ENCODE results near the gene CHKB. TPM values are rescaled to one million over a fixed set of nuclear protein-coding genes. Genes with fewer than 3 reads are reported as not detected.

The CHKB gene
- total RNA-seq, 2 experiments from 2014 or later: 85.8 to 100 TPM

DNA sequence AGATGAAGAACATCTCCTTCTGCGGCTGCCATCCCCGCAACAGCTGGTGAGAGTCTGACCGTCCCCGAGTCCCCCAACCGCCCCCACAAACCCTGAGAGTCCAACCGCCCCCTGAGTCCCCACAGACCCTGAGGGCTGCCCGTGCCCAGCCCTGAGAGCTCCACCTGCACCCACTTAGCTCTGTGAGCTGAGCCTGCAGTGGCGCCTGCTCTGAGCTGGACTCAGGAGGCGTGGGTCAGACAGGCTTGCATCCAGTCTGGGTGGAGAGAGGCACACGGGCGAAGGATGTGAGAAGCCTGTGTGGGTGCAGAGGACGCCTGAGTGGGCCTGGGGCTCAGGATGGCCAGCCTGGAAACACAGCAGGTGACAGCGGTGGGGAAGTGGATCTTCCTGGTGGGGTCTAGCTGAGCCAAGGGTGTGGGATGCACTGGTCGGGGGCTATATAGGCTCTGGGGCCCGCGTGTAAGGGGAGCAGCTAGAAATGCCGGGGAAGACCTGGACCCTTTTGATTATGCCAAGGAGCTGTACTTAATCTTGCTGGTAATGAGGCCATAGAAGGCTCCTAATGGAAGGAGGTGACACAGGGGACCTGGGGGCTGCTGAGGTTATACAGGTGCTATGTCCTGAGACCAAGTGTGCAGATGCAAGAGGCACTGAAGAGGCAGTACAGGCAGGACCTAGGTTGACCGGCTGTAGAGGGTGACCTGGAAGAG lies 24.5 kb upstream of the CHKB start:
- Histone ChIP-seq H3K4me3 (ENCODE audit: low read depth, low read length, poor library complexity, severe bottlenecking) (no peak overlapping the region), H3K4me1 (ENCODE audit: insufficient read depth, low read length, poor library complexity, severe bottlenecking) (no peaks in the 10 kb centered on the region), H3K79me2 (ENCODE audit: insufficient read depth, low read depth, low read length) (no peaks in the 10 kb centered on the region), H3K9me2 (ENCODE audit: insufficient read depth, low read length) (no peaks in the 10 kb centered on the region), H4K20me1 (ENCODE audit: insufficient read depth, low read length) (no peaks in the 10 kb centered on the region), H2AFZ (ENCODE audit: low read length) (no peak overlapping the region), H3K4me2 (ENCODE audit: low read length) (no peak overlapping the region), H3K36me3 (ENCODE audit: insufficient read depth, low read length) (no peaks in the 10 kb centered on the region), H3K27ac (ENCODE audit: low read depth, low read length, poor library complexity, severe bottlenecking) (no peak overlapping the region), H3K9me3 (ENCODE audit: low read length) (no peaks in the 10 kb centered on the region)
- ChIA-PET CTCF (ENCODE audit: unreplicated experiment) (no interaction called here), POLR2A (no interaction called here)
- no TSS peak for BruUV-seq (replicated peaks)
- intact Hi-C loops (cut with micrococcal nuclease; ENCODE audit: unreplicated experiment): no loop called here
- no peak for DNase-seq (ENCODE audit: low spot score)
- TF ChIP-seq EZH2phosphoT487 (IDR thresholded peaks at IDR 0.05; ENCODE audit: borderline replicate concordance, low read depth, low read length): no peak
- TF ChIP-seq, protein P1, sequence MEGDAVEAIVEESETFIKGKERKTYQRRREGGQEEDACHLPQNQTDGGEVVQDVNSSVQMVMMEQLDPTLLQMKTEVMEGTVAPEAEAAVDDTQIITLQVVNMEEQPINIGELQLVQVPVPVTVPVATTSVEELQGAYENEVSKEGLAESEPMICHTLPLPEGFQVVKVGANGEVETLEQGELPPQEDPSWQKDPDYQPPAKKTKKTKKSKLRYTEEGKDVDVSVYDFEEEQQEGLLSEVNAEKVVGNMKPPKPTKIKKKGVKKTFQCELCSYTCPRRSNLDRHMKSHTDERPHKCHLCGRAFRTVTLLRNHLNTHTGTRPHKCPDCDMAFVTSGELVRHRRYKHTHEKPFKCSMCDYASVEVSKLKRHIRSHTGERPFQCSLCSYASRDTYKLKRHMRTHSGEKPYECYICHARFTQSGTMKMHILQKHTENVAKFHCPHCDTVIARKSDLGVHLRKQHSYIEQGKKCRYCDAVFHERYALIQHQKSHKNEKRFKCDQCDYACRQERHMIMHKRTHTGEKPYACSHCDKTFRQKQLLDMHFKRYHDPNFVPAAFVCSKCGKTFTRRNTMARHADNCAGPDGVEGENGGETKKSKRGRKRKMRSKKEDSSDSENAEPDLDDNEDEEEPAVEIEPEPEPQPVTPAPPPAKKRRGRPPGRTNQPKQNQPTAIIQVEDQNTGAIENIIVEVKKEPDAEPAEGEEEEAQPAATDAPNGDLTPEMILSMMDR (conservative IDR thresholded peaks at IDR 0.05; ENCODE audit: low read length): no peak

DNA sequence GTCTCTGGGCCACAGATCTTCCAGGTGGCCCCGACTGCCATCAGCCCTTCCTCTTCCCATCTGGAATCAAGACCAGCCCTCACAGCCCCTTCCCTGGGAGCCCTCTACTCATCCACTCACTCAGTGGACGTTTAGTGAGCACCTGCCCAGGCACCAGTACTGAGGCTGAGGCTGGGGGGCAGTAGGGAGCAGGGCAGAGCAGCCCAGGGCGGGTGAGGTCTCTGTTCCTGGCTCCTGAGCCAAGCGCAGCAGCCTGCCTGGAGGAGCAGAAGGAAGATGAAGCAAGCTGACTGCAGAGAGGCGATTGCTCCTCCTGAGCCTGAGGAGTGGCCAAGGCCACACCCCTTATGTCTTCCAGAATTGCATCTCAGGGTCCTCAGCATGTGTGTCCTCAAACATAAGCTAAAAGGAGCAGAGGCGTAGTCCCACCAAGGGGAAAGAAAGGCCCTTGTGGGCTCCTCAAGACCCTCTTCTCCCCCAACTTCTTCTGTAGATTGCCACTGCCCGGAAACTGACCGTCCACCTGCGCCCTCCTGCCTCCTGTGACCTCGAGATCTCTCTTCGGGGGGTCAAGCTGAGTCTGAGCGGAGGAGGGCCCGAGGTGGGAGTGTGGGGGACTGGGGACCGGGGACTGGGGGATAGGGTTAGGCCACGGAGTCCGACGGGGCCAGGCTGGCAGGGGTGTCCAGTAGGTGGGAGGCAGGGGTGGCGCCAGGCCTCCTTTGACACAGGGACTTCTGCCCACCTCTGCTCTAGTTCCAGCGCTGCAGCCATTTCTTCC lies 23.7 kb upstream of the CHKB start:
- Histone ChIP-seq H3K36me3 (ENCODE audit: insufficient read depth, low read length) (no peaks in the 10 kb centered on the region), H3K4me3 (ENCODE audit: low read depth, low read length, poor library complexity, severe bottlenecking) (no peak overlapping the region), H3K9me3 (ENCODE audit: low read length) (no peaks in the 10 kb centered on the region), H3K4me2 (ENCODE audit: low read length) (no peak overlapping the region), H3K9me2 (ENCODE audit: insufficient read depth, low read length) (no peaks in the 10 kb centered on the region), H3K79me2 (ENCODE audit: insufficient read depth, low read depth, low read length) (no peaks in the 10 kb centered on the region), H4K20me1 (ENCODE audit: insufficient read depth, low read length) (no peaks in the 10 kb centered on the region), H2AFZ (ENCODE audit: low read length) (no peak overlapping the region), H3K4me1 (ENCODE audit: insufficient read depth, low read length, poor library complexity, severe bottlenecking) (no peaks in the 10 kb centered on the region), H3K27ac (ENCODE audit: low read depth, low read length, poor library complexity, severe bottlenecking) (no peak overlapping the region)
- no TSS peak for BruUV-seq (replicated peaks)
- no peak for DNase-seq (ENCODE audit: low spot score)
- no peak for TF ChIP-seq EZH2phosphoT487 (IDR thresholded peaks at IDR 0.05; ENCODE audit: borderline replicate concordance, low read depth, low read length)
- TF ChIP-seq, protein P1 (conservative IDR thresholded peaks at IDR 0.05; ENCODE audit: low read length): peak; percentile 35; the same call in 1 of the 2 replicates
- intact Hi-C loops (cut with micrococcal nuclease; ENCODE audit: unreplicated experiment): no loop called here
- CTCF ChIA-PET (ENCODE audit: unreplicated experiment): no interaction called here
- POLR2A ChIA-PET: no interaction called here

DNA sequence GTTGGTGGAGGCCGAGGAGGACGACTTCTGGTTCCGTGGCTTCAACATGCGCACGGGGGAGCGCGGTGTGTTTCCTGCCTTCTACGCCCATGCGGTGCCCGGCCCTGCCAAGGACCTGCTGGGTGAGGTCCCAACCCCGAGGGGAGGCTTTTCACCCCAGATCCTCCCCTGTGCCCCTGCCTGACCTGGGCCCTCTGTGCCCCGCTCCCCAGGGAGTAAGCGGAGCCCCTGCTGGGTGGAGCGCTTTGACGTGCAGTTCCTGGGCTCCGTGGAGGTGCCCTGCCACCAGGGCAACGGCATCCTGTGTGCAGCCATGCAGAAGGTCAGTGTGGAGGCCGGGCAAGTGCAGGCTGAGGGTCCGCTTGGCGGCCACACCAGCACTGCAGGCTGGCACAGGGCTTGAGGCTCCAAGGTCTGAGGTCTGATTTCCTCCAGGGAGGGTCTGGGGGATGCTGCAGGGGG lies 23.0 kb upstream of the CHKB start:
- no peak for TF ChIP-seq EZH2phosphoT487 (IDR thresholded peaks at IDR 0.05; ENCODE audit: borderline replicate concordance, low read depth, low read length)
- TF ChIP-seq, protein P1 (conservative IDR thresholded peaks at IDR 0.05; ENCODE audit: low read length): no peak
- intact Hi-C loops (cut with micrococcal nuclease; ENCODE audit: unreplicated experiment): no loop called here
- no peaks in the 10 kb centered on the region for H4K20me1 ChIP-seq (ENCODE audit: insufficient read depth, low read length)
- H3K9me3 ChIP-seq (ENCODE audit: low read length): no peaks in the 10 kb centered on the region
- no peaks in the 10 kb centered on the region for H3K9me2 ChIP-seq (ENCODE audit: insufficient read depth, low read length)
- H3K4me3 ChIP-seq (ENCODE audit: low read depth, low read length, poor library complexity, severe bottlenecking): no peak overlapping the region
- no peaks in the 10 kb centered on the region for H3K36me3 ChIP-seq (ENCODE audit: insufficient read depth, low read length)
- H3K4me1 ChIP-seq (ENCODE audit: insufficient read depth, low read length, poor library complexity, severe bottlenecking): no peaks in the 10 kb centered on the region
- no TSS peak for BruUV-seq (replicated peaks)
- H3K4me2 ChIP-seq (ENCODE audit: low read length): no peak overlapping the region
- H2AFZ ChIP-seq (ENCODE audit: low read length): no peak overlapping the region
- H3K27ac ChIP-seq (ENCODE audit: low read depth, low read length, poor library complexity, severe bottlenecking): no peak overlapping the region
- no peak for DNase-seq (ENCODE audit: low spot score)
- CTCF ChIA-PET (ENCODE audit: unreplicated experiment): no interaction called here
- POLR2A ChIA-PET: no interaction called here
- H3K79me2 ChIP-seq (ENCODE audit: insufficient read depth, low read depth, low read length): no peaks in the 10 kb centered on the region

All from OCI-LY7 (cell line).